Caco-2 (cell line): ENCODE measurements around the gene WNT9A. TPM values are rescaled to one million over a fixed set of nuclear protein-coding genes. Genes with fewer than 3 reads are reported as not detected.

Experiments
- BruUV-seq: library from RNA; stranded (reverse); fragments of 400-500 nt; replicated peaks from 2 replicates; lab custom pipeline; 2021; lab: Mats Ljungman, UMichigan
- CTCF ChIA-PET: fragments of 300-600 bp; sonication (Branson Sonifier 250); formaldehyde crosslinking; loops from one replicate; lab custom pipeline; 2022; ENCODE audit warnings: antibody characterized with exemption; lab: Charles Lee
- POLR2A ChIA-PET: fragments of 300-600 bp; sonication (Branson Sonifier 250); formaldehyde crosslinking; loops from one replicate; lab custom pipeline; 2022; ENCODE audit warnings: antibody characterized with exemption; lab: Charles Lee
- DNase-seq, 2 experiments: peaks; one replicate each; pipeline versions ENCODE4 v3.0.0 to v3.0.0-alpha.2; 2020 to 2022
- H3K27me3 ChIP-seq: replicated peaks from 2 replicates; pipeline ENCODE4 v1.6.0; 2011; ENCODE audit warnings: low read length; ENCODE audit not compliant: control insufficient read depth, insufficient read depth
- H3K36me3 ChIP-seq: 2 replicates; pipeline ENCODE4 v1.5.1; 2011; ENCODE audit warnings: low read length; ENCODE audit not compliant: control insufficient read depth, insufficient read depth
- H3K4me1 ChIP-seq: fragments of 250-450 bp; sonication (Bioruptor Pico); 2 replicates; pipeline ENCODE4 v1.5.1; 2020; ENCODE audit warnings: mild to moderate bottlenecking
- H3K4me3 ChIP-seq: 2 replicates; pipeline ENCODE4 v1.5.1; 2011; ENCODE audit warnings: low read depth, mild to moderate bottlenecking, control low read depth, low read length
- H3K9me3 ChIP-seq: fragments of 250-450 bp; sonication (Bioruptor Pico); 2 replicates; pipeline ENCODE4 v1.5.1; 2020; ENCODE audit warnings: mild to moderate bottlenecking, moderate library complexity
- H3K27ac Mint-ChIP-seq: one replicate; pipeline ENCODE4 v1.8.0; 2022; ENCODE audit warnings: mixed read lengths; ENCODE audit not compliant: unreplicated experiment
- H3K27me3 Mint-ChIP-seq: one replicate; pipeline ENCODE4 v1.8.0; 2022; ENCODE audit warnings: mixed read lengths; ENCODE audit not compliant: insufficient read depth, unreplicated experiment
- H3K36me3 Mint-ChIP-seq: one replicate; pipeline ENCODE4 v1.8.0; 2022; ENCODE audit warnings: mild to moderate bottlenecking, mixed read lengths; ENCODE audit not compliant: insufficient read depth, unreplicated experiment
- H3K4me1 Mint-ChIP-seq: one replicate; pipeline ENCODE4 v1.8.0; 2022; ENCODE audit warnings: low read depth, mixed read lengths; ENCODE audit not compliant: unreplicated experiment
- H3K4me3 Mint-ChIP-seq: one replicate; pipeline ENCODE4 v1.8.0; 2022; ENCODE audit warnings: mild to moderate bottlenecking, moderate library complexity, mixed read lengths; ENCODE audit not compliant: unreplicated experiment
- H3K9me3 Mint-ChIP-seq: one replicate; pipeline ENCODE4 v1.8.0; 2022; ENCODE audit warnings: mixed read lengths; ENCODE audit not compliant: unreplicated experiment
- intact Hi-C: fragments of 100-400 bp; cut with micrococcal nuclease; formaldehyde crosslinking; loops from one replicate; pipeline ENCODE4 v1.10.0; 2022; ENCODE audit not compliant: unreplicated experiment
- total RNA-seq: library from RNA; stranded (reverse); gene quantifications from 2 replicates; pipeline ENCODE4 v1.2.3, GENCODE V29; 2022
- TF ChIP-seq, protein P1 (sequence below), 2 experiments: fragments of 200-600 bp in 1 of 2; IDR thresholded peaks; 1 replicate in 1 of 2; 2 replicates in 1 of 2; pipeline versions ENCODE4 v1.5.1 to v1.8.0; 2011 to 2022; ENCODE audit warnings: antibody characterized with exemption in 1 of 2, control low read depth in 1 of 2, inconsistent platforms in 1 of 2, low read depth in 1 of 2, low read length in 1 of 2, mild to moderate bottlenecking in 1 of 2, moderate library complexity in 1 of 2; ENCODE audit not compliant: insufficient read depth in 1 of 2, severe bottlenecking in 1 of 2, unreplicated experiment in 1 of 2

WNT9A gene
- total RNA-seq, 1 experiment from 2014 or later, result 0.68 TPM

DNA sequence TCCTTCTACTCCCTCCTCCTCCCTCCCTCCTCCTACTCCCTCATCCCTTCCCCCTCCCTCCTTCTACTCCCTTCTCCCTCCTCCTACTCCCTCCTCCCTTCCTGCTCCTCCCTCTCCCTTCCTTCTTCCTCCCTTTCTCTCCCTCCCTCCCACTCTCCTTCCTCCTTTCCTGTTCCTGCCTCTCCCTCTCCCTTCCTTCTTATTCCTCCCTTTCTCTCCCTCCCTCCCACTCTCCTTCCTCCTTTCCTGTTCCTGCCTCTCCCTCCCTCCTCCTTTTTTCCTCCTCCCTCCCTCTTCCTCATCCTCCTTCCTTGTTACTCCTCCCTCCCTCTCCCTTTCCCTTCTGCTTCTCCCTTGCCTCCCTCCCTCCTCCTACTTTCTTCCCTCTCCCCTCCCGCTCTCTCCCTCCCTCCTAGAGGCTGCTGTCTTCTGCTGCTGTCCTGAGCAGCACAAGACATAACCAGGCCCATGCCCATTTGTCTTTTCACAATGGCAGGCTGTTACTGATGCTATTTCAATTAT, 41.1 kb downstream of the WNT9A start:
- no peak for DNase-seq
- Mint-ChIP-seq H3K4me3 (no peak overlapping the region), H3K27me3 (peaks cover 4% of the 10 kb centered on the region), H3K27ac (no peak overlapping the region), H3K36me3 (no peaks in the 10 kb centered on the region), H3K4me1 (peaks cover 7% of the 10 kb centered on the region), H3K9me3 (no peaks in the 10 kb centered on the region)
- ChIA-PET POLR2A (no interaction called here), CTCF (no interaction called here)
- intact Hi-C loops, result no loop called here
- H3K9me3 ChIP-seq, result no peaks in the 10 kb centered on the region
- no peak overlapping the region for H3K4me3 ChIP-seq
- TF ChIP-seq, protein P1, sequence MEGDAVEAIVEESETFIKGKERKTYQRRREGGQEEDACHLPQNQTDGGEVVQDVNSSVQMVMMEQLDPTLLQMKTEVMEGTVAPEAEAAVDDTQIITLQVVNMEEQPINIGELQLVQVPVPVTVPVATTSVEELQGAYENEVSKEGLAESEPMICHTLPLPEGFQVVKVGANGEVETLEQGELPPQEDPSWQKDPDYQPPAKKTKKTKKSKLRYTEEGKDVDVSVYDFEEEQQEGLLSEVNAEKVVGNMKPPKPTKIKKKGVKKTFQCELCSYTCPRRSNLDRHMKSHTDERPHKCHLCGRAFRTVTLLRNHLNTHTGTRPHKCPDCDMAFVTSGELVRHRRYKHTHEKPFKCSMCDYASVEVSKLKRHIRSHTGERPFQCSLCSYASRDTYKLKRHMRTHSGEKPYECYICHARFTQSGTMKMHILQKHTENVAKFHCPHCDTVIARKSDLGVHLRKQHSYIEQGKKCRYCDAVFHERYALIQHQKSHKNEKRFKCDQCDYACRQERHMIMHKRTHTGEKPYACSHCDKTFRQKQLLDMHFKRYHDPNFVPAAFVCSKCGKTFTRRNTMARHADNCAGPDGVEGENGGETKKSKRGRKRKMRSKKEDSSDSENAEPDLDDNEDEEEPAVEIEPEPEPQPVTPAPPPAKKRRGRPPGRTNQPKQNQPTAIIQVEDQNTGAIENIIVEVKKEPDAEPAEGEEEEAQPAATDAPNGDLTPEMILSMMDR (IDR thresholded peaks at IDR 0.05; ENCODE audit: insufficient read depth in 1 of 2, low read depth in 1 of 2, low read length in 1 of 2, severe bottlenecking in 1 of 2, unreplicated experiment in 1 of 2), result no peak
- H3K27me3 ChIP-seq, result no peaks in the 10 kb centered on the region; the same call in 1 of the 2 replicates
- no peaks in the 10 kb centered on the region for H3K36me3 ChIP-seq
- no TSS peak for BruUV-seq
- no peaks in the 10 kb centered on the region for H3K4me1 ChIP-seq

DNA sequence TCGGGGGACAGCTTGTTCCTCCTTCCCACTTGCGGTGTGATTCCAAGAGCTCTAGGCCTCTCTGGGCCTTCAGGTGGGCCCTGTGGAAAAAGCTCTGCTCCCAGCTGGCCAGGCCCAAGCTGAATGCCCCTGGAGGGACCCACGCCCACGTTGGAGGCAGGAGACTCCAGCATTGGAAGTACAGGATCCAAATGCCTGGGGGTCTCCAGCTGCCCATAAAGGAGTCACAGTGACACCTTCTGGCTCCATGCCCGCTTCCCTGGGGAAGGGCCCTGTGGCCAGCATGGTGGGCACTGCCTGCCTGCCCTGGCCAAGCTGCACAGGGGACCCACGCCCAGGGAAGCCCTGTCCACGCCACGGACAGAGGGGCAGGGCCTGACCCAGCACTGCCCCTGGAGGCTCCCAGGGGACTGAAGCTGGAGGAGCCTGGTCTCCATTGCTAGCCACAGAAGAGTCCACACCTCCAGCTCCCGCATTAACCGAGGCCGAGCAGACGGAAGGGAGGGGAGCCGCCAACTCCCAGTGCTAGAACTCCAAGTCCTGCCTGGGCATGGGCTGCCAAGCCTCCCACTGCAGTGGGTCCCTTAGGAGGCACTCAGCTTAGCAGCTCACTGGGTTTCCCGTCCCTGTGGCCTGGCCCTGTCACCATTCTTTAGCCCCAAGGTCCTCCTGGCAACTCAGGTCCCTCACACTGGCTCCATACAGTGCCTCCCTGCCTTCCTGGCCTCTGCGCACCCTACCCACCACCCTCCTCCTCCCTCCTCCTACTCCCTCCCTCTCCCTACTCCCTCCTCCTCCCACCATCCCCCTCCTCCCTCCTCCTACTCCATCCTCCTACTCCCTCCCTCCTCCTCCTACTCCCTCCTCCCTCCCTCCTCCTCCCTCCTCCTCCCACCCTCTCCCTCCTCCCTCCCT, 41.9 kb downstream of the WNT9A start:
- no peak overlapping the region for H3K4me3 Mint-ChIP-seq
- CTCF ChIA-PET, result no interaction called here

More for the DNA sequence above, 41.9 kb downstream of the WNT9A start:
- POLR2A ChIA-PET, result no interaction called here
- Mint-ChIP-seq H3K9me3 (no peaks in the 10 kb centered on the region), H3K36me3 (no peaks in the 10 kb centered on the region), H3K4me1 (peaks cover 7% of the 10 kb centered on the region), H3K27ac (no peak overlapping the region), H3K27me3 (peaks cover 4% of the 10 kb centered on the region)
- intact Hi-C loops, result no loop called here
- DNase-seq, result no peak
- H3K4me3 ChIP-seq, result no peak overlapping the region
- no peaks in the 10 kb centered on the region; the same call in 1 of the 2 replicates for H3K27me3 ChIP-seq
- no peaks in the 10 kb centered on the region for H3K4me1 ChIP-seq
- H3K36me3 ChIP-seq, result no peaks in the 10 kb centered on the region
- no TSS peak for BruUV-seq
- H3K9me3 ChIP-seq, result no peaks in the 10 kb centered on the region
- TF ChIP-seq, protein P1 (IDR thresholded peaks at IDR 0.05; ENCODE audit: insufficient read depth in 1 of 2, low read depth in 1 of 2, low read length in 1 of 2, severe bottlenecking in 1 of 2, unreplicated experiment in 1 of 2), result no peak
